HCT116 (cell line): ENCODE results near the gene SF3B6. TPM values are rescaled to one million over a fixed set of nuclear protein-coding genes. Genes with fewer than 3 reads are reported as not detected.

ENCODE experiments used
- ATAC-seq: fragments of 200-7000 bp; cut with Tn5 transposase; 2 replicates; pipeline ENCODE4 v1.9.1; 2020; ENCODE audit warnings: mild to moderate bottlenecking, moderate library complexity
- BruUV-seq: library from RNA; stranded (reverse); fragments of 400-500 nt; replicated peaks from 2 replicates; lab custom pipeline; 2021; lab: Mats Ljungman, UMichigan
- CTCF ChIA-PET: fragments of 300-600 bp; sonication (Branson Sonifier 250); formaldehyde crosslinking; loops from one replicate; lab custom pipeline; 2021; ENCODE audit warnings: antibody characterized with exemption; lab: Charles Lee
- POLR2A ChIA-PET: fragments of 300-600, 350-600 bp; sonication (Branson Sonifier 250); formaldehyde crosslinking; loops from one replicate; lab custom pipeline; 2021; ENCODE audit warnings: antibody characterized with exemption; lab: Charles Lee
- RAD21 ChIA-PET, 2 experiments: fragments of 300-600 bp; sonication (Branson Sonifier 250); formaldehyde crosslinking; loops; one replicate each; lab custom pipeline; 2023; ENCODE audit warnings: low total read pairs in 2 of 2; ENCODE audit not compliant: uncharacterized antibody in 2 of 2, unreplicated experiment in 2 of 2, low non-redundant PET in 1 of 2; lab: Charles Lee
- DNase-seq: peaks from one replicate; pipeline ENCODE4 v3.0.0-alpha.2; 2010; ENCODE audit warnings: low read depth, low spot score
- H2AFZ ChIP-seq: fragments of 200-600 bp; shearing (Covaris generic), sonication (generic); 2 replicates; pipeline ENCODE4 v1.6.1; 2017; ENCODE audit warnings: low read depth, mixed run types, mixed read lengths, antibody characterized with exemption, low read length; ENCODE audit not compliant: poor library complexity, severe bottlenecking
- H3K27ac ChIP-seq: 2 replicates; pipeline ENCODE4 v1.5.1; 2012; ENCODE audit warnings: low read depth, low read length
- H3K27me3 ChIP-seq: fragments of 200-600 bp; sonication (generic); 2 replicates; pipeline ENCODE4 v1.6.1; 2016; ENCODE audit warnings: mixed run types, low read length, mixed read lengths; ENCODE audit not compliant: insufficient read depth
- H3K36me3 ChIP-seq, 2 experiments: fragments of 200-500 bp in 1 of 2; fragments of 200-600 bp in 1 of 2; sonication (Bioruptor generic) in 1 of 2; sonication (generic) in 1 of 2; 2 replicates each; pipeline versions ENCODE4 v1.5.1 to v1.6.1; 2014 to 2016; ENCODE audit warnings: low read length in 2 of 2, inconsistent platforms in 1 of 2, mixed read lengths in 1 of 2, mixed run types in 1 of 2; ENCODE audit not compliant: insufficient read depth in 2 of 2, control insufficient read depth in 1 of 2
- H3K4me1 ChIP-seq, 2 experiments: fragments of 200-600 bp in 1 of 2; sonication (generic) in 1 of 2; 2 replicates each; pipeline versions ENCODE4 v1.5.1 to v1.6.1; 2012 to 2017; ENCODE audit warnings: low read length in 2 of 2, inconsistent platforms in 1 of 2, mild to moderate bottlenecking in 1 of 2, mixed read lengths in 1 of 2, mixed run types in 1 of 2, moderate library complexity in 1 of 2; ENCODE audit not compliant: insufficient read depth in 2 of 2, control insufficient read depth in 1 of 2
- H3K4me2 ChIP-seq: fragments of 200-600 bp; sonication (generic); 2 replicates; pipeline ENCODE4 v1.6.1; 2017; ENCODE audit warnings: mixed run types, low read length, mixed read lengths
- H3K4me3 ChIP-seq, 2 experiments: fragments of 200-600 bp in 1 of 2; sonication (generic) in 1 of 2; replicated peaks in 1 of 2; 2 replicates each; pipeline ENCODE4 v1.5.1; 2011 to 2016; ENCODE audit warnings: low read length in 2 of 2, control low read depth in 1 of 2, low read depth in 1 of 2, mild to moderate bottlenecking in 1 of 2, mixed read lengths in 1 of 2, mixed run types in 1 of 2
- H3K79me2 ChIP-seq: fragments of 200-600 bp; sonication (generic); 2 replicates; pipeline ENCODE4 v1.6.1; 2017; ENCODE audit warnings: mild to moderate bottlenecking, mixed run types, low read length, moderate library complexity, mixed read lengths; ENCODE audit not compliant: insufficient read depth
- H3K9ac ChIP-seq: fragments of 200-600 bp; sonication (generic); 2 replicates; pipeline ENCODE4 v1.6.1; 2016; ENCODE audit warnings: low read length, mixed read lengths
- H3K9me2 ChIP-seq: fragments of 200-600 bp; sonication (generic), shearing (Covaris generic); 2 replicates; pipeline ENCODE4 v1.6.1; 2017; ENCODE audit warnings: mixed run types, mild to moderate bottlenecking, moderate library complexity; ENCODE audit not compliant: insufficient read depth
- H3K9me3 ChIP-seq, 2 experiments: fragments of 200-500 bp in 1 of 2; fragments of 200-600 bp in 1 of 2; sonication (Bioruptor generic) in 1 of 2; sonication (generic) in 1 of 2; 2 replicates each; pipeline ENCODE4 v1.6.1; 2014 to 2017; ENCODE audit warnings: low read length in 2 of 2, mixed read lengths in 2 of 2, inconsistent platforms in 1 of 2, low read depth in 1 of 2, mild to moderate bottlenecking in 1 of 2, mixed run types in 1 of 2, moderate library complexity in 1 of 2; ENCODE audit not compliant: control insufficient read depth in 1 of 2, insufficient read depth in 1 of 2
- H4K20me1 ChIP-seq: fragments of 200-600 bp; sonication (generic), shearing (Covaris generic); 2 replicates; pipeline ENCODE4 v1.6.1; 2017; ENCODE audit warnings: mixed run types, mild to moderate bottlenecking, moderate library complexity; ENCODE audit not compliant: insufficient read depth
- CEBPB ChIP-seq: IDR thresholded peaks from 2 replicates; pipeline ENCODE4 v1.6.1; 2012; ENCODE audit warnings: low read depth
- SRF ChIP-seq: IDR thresholded peaks from 2 replicates; pipeline ENCODE4 v1.6.1; 2012; ENCODE audit warnings: low read depth
- TCF7L2 ChIP-seq: IDR thresholded peaks from 2 replicates; pipeline ENCODE4 v1.7.0; 2011; ENCODE audit warnings: borderline replicate concordance, inconsistent platforms; ENCODE audit not compliant: insufficient read depth, insufficient read length; ENCODE audit errors: extremely low read depth
- ZFX ChIP-seq: fragments of 450-650 bp; IDR thresholded peaks from 2 replicates; pipeline ENCODE4 v1.6.1; 2017
- intact Hi-C: fragments of 100-400 bp; cut with micrococcal nuclease; formaldehyde crosslinking; loops from 2 replicates; pipeline ENCODE4 v1.10.0; 2022
- total RNA-seq: library from RNA; stranded (reverse); gene quantifications from one replicate; pipeline ENCODE4 v1.2.1, GENCODE V29; 2021; ENCODE audit not compliant: unreplicated experiment
- TF ChIP-seq, protein P1 (sequence below): IDR thresholded peaks from 2 replicates; pipeline ENCODE4 v1.6.1; 2012; ENCODE audit warnings: low read depth
- TF ChIP-seq, protein P2 (sequence below): IDR thresholded peaks from 2 replicates; pipeline ENCODE4 v1.6.1; 2011; ENCODE audit warnings: mild to moderate bottlenecking, low read length, moderate library complexity; ENCODE audit not compliant: insufficient replicate concordance; ENCODE audit errors: extremely low read depth

SF3B6 gene
- total RNA-seq, 1 experiment from 2014 or later, result 129 TPM

DNA sequence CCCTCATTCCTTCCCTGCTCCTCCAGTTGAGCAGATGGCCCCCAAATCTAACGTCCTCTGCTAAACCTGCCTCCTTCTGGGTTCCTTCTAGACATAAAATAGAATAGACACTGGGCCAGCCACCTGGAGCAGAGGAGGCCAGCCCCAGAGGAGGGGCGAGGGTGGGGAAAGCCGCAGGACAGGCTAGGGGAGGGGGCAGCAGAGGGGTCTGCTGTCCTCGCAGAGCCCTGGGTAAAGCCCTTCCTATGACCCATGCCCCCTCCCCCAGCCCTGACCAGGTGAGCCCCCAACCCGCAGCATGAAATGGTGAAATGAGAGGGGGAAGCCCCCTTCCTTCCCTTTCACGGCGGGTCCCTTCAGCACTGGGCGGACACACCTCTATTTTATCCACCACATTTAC lies 58.4 kb downstream of the SF3B6 start:
- intact Hi-C loops, result no loop called here
- H3K36me3 ChIP-seq, result no peaks in the 10 kb centered on the region
- no peaks in the 10 kb centered on the region for H3K9me2 ChIP-seq
- H3K4me2 ChIP-seq, result no peak overlapping the region
- RAD21 ChIA-PET, result no interaction called here
- POLR2A ChIA-PET, result no interaction called here
- H3K27ac ChIP-seq, result no peak overlapping the region
- no peak overlapping the region for H3K9ac ChIP-seq
- H3K9me3 ChIP-seq, result no peaks in the 10 kb centered on the region
- H3K79me2 ChIP-seq, result no peaks in the 10 kb centered on the region
- TF ChIP-seq, protein P1, sequence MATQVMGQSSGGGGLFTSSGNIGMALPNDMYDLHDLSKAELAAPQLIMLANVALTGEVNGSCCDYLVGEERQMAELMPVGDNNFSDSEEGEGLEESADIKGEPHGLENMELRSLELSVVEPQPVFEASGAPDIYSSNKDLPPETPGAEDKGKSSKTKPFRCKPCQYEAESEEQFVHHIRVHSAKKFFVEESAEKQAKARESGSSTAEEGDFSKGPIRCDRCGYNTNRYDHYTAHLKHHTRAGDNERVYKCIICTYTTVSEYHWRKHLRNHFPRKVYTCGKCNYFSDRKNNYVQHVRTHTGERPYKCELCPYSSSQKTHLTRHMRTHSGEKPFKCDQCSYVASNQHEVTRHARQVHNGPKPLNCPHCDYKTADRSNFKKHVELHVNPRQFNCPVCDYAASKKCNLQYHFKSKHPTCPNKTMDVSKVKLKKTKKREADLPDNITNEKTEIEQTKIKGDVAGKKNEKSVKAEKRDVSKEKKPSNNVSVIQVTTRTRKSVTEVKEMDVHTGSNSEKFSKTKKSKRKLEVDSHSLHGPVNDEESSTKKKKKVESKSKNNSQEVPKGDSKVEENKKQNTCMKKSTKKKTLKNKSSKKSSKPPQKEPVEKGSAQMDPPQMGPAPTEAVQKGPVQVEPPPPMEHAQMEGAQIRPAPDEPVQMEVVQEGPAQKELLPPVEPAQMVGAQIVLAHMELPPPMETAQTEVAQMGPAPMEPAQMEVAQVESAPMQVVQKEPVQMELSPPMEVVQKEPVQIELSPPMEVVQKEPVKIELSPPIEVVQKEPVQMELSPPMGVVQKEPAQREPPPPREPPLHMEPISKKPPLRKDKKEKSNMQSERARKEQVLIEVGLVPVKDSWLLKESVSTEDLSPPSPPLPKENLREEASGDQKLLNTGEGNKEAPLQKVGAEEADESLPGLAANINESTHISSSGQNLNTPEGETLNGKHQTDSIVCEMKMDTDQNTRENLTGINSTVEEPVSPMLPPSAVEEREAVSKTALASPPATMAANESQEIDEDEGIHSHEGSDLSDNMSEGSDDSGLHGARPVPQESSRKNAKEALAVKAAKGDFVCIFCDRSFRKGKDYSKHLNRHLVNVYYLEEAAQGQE, result no peak
- TF ChIP-seq TCF7L2 (no peak), SRF (no peak), ZFX (no peak), CEBPB (no peak)
- TF ChIP-seq, protein P2, sequence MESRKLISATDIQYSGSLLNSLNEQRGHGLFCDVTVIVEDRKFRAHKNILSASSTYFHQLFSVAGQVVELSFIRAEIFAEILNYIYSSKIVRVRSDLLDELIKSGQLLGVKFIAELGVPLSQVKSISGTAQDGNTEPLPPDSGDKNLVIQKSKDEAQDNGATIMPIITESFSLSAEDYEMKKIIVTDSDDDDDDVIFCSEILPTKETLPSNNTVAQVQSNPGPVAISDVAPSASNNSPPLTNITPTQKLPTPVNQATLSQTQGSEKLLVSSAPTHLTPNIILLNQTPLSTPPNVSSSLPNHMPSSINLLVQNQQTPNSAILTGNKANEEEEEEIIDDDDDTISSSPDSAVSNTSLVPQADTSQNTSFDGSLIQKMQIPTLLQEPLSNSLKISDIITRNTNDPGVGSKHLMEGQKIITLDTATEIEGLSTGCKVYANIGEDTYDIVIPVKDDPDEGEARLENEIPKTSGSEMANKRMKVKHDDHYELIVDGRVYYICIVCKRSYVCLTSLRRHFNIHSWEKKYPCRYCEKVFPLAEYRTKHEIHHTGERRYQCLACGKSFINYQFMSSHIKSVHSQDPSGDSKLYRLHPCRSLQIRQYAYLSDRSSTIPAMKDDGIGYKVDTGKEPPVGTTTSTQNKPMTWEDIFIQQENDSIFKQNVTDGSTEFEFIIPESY, result no peak
- peaks cover 10 to 23% of the 10 kb centered on the region in 2 experiments for H3K4me1 ChIP-seq
- no peak overlapping the region for H3K4me3 ChIP-seq
- CTCF ChIA-PET, result no interaction called here
- DNase-seq (no peak), ATAC-seq (no peak)
- BruUV-seq, result no TSS peak
- no peak overlapping the region for H2AFZ ChIP-seq
- H3K27me3 ChIP-seq, result no peaks in the 10 kb centered on the region
- H4K20me1 ChIP-seq, result no peaks in the 10 kb centered on the region

Other genes starting within 250 kb of the SF3B6 start
- gene ATAD2B, start 149.2 kb downstream of the SF3B6 start, total RNA-seq, result 9.6 TPM
- 14.1 TPM for gene UBXN2A, start 135.9 kb downstream of the SF3B6 start, total RNA-seq
- gene MFSD2B, start 66.2 kb downstream of the SF3B6 start, total RNA-seq, result 0.39 TPM
- 19.9 TPM for gene WDCP, start 28.9 kb downstream of the SF3B6 start, total RNA-seq
- gene FKBP1B, start 26.6 kb downstream of the SF3B6 start, total RNA-seq, result 11.8 TPM
- 20.1 TPM for gene TP53I3, start 8.5 kb upstream of the SF3B6 start, total RNA-seq
- not detected for gene PFN4, start 47.0 kb upstream of the SF3B6 start, total RNA-seq
- 5.6 TPM for gene FAM228B, start 47.1 kb upstream of the SF3B6 start, total RNA-seq
- gene FAM228A, start 98.7 kb upstream of the SF3B6 start, total RNA-seq, result not detected